OCI-LY1 (cell line): ENCODE results near the gene SLC2A9.

Experiments used
- H2AFZ ChIP-seq: fragments of 200-600 bp; sonication (generic), shearing (Covaris generic); 2 replicates; pipeline ENCODE4 v1.6.0; 2014; ENCODE audit warnings: antibody characterized with exemption, mild to moderate bottlenecking, low read length
- H3F3A ChIP-seq: fragments of 200-600 bp; sonication (generic), shearing (Covaris generic); 2 replicates; pipeline ENCODE4 v1.6.0; 2014; ENCODE audit warnings: mild to moderate bottlenecking, antibody characterized with exemption, low read length, moderate library complexity; ENCODE audit not compliant: insufficient read depth
- H3K27ac ChIP-seq: fragments of 200-600 bp; sonication (generic); 2 replicates; pipeline ENCODE4 v1.5.1; 2014; ENCODE audit warnings: low read length, mixed run types, mild to moderate bottlenecking, low read depth; ENCODE audit not compliant: poor library complexity, severe bottlenecking
- H3K27me3 ChIP-seq: fragments of 200-600 bp; sonication (generic); 2 replicates; pipeline ENCODE4 v1.6.0; 2014; ENCODE audit warnings: antibody characterized with exemption, mild to moderate bottlenecking, low read length, moderate library complexity; ENCODE audit not compliant: insufficient read depth
- H3K36me3 ChIP-seq: fragments of 200-600 bp; sonication (generic); 2 replicates; pipeline ENCODE4 v1.6.1; 2014; ENCODE audit warnings: mild to moderate bottlenecking, antibody characterized with exemption, low read length, moderate library complexity, mixed read lengths; ENCODE audit not compliant: insufficient read depth
- H3K4me1 ChIP-seq: fragments of 200-600 bp; sonication (generic); 2 replicates; pipeline ENCODE4 v1.5.1; 2014; ENCODE audit warnings: mild to moderate bottlenecking, low read length, moderate library complexity; ENCODE audit not compliant: insufficient read depth, severe bottlenecking
- H3K4me2 ChIP-seq: fragments of 200-600 bp; sonication (generic), shearing (Covaris generic); 2 replicates; pipeline ENCODE4 v1.6.1; 2014; ENCODE audit warnings: low read length
- H3K4me3 ChIP-seq: fragments of 200-600 bp; sonication (generic); 2 replicates; pipeline ENCODE4 v1.5.1; 2014; ENCODE audit warnings: low read length, low read depth, mild to moderate bottlenecking, mixed read lengths; ENCODE audit not compliant: poor library complexity, severe bottlenecking
- H3K79me2 ChIP-seq: fragments of 200-600 bp; shearing (Covaris generic); 2 replicates; pipeline ENCODE4 v1.6.1; 2016; ENCODE audit warnings: mixed run types, low read length, mixed read lengths; ENCODE audit not compliant: insufficient read depth
- H3K9ac ChIP-seq: fragments of 200-600 bp; sonication (generic), shearing (Covaris generic); 2 replicates; pipeline ENCODE4 v1.6.1; 2014; ENCODE audit warnings: mild to moderate bottlenecking, low read length, mixed read lengths
- H3K9me2 ChIP-seq: fragments of 200-600 bp; sonication (generic), shearing (Covaris generic); 2 replicates; pipeline ENCODE4 v1.6.1; 2014; ENCODE audit warnings: low read depth, mild to moderate bottlenecking, low read length, mixed read lengths
- H3K9me3 ChIP-seq: fragments of 200-600 bp; shearing (Covaris generic); 2 replicates; pipeline ENCODE4 v1.6.1; 2014; ENCODE audit warnings: low read length, mixed read lengths
- H4K20me1 ChIP-seq: fragments of 200-600 bp; sonication (generic), shearing (Covaris generic); 2 replicates; pipeline ENCODE4 v1.6.0; 2016; ENCODE audit warnings: mild to moderate bottlenecking, low read length; ENCODE audit not compliant: insufficient read depth
- EZH2 ChIP-seq: fragments of 200-600 bp; sonication (generic), shearing (Covaris generic); IDR thresholded peaks from 2 replicates; pipeline ENCODE4 v1.8.0; 2017; ENCODE audit warnings: borderline replicate concordance, mixed run types, mild to moderate bottlenecking, antibody characterized with exemption, low read length, moderate library complexity, mixed read lengths
- TF ChIP-seq, protein P1 (sequence below): fragments of 200-600 bp; sonication (generic), shearing (Covaris generic); IDR thresholded peaks from 2 replicates; pipeline ENCODE4 v1.5.1; 2017; ENCODE audit warnings: mild to moderate bottlenecking, antibody characterized with exemption, low read length, moderate library complexity, mixed read lengths

SLC2A9 gene

GRCh38 chr4:10008609-10009005 lies 12.7 kb downstream of the SLC2A9 start:
- no peak overlapping the region for H2AFZ ChIP-seq
- no peaks in the 10 kb centered on the region for H3K27me3 ChIP-seq
- H3K4me2 ChIP-seq = no peak overlapping the region
- no peaks in the 10 kb centered on the region for H3K9me3 ChIP-seq
- no peaks in the 10 kb centered on the region for H4K20me1 ChIP-seq
- TF ChIP-seq, protein P1, sequence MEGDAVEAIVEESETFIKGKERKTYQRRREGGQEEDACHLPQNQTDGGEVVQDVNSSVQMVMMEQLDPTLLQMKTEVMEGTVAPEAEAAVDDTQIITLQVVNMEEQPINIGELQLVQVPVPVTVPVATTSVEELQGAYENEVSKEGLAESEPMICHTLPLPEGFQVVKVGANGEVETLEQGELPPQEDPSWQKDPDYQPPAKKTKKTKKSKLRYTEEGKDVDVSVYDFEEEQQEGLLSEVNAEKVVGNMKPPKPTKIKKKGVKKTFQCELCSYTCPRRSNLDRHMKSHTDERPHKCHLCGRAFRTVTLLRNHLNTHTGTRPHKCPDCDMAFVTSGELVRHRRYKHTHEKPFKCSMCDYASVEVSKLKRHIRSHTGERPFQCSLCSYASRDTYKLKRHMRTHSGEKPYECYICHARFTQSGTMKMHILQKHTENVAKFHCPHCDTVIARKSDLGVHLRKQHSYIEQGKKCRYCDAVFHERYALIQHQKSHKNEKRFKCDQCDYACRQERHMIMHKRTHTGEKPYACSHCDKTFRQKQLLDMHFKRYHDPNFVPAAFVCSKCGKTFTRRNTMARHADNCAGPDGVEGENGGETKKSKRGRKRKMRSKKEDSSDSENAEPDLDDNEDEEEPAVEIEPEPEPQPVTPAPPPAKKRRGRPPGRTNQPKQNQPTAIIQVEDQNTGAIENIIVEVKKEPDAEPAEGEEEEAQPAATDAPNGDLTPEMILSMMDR = no peak
- no peak for TF ChIP-seq EZH2
- H3K9me2 ChIP-seq = no peaks in the 10 kb centered on the region
- H3K36me3 ChIP-seq = no peaks in the 10 kb centered on the region
- H3F3A ChIP-seq = no peaks in the 10 kb centered on the region
- H3K4me1 ChIP-seq = no peaks in the 10 kb centered on the region
- no peak overlapping the region for H3K27ac ChIP-seq
- H3K9ac ChIP-seq = no peak overlapping the region
- no peaks in the 10 kb centered on the region for H3K79me2 ChIP-seq
- H3K4me3 ChIP-seq = no peak overlapping the region

GRCh38 chr4:10007793-10008608 lies 13.3 kb downstream of the SLC2A9 start:
- no peaks in the 10 kb centered on the region for H3F3A ChIP-seq
- no peaks in the 10 kb centered on the region for H3K9me3 ChIP-seq
- H3K27ac ChIP-seq = no peak overlapping the region
- no peaks in the 10 kb centered on the region for H3K4me1 ChIP-seq
- H3K27me3 ChIP-seq = no peaks in the 10 kb centered on the region
- TF ChIP-seq, protein P1 = no peak
- TF ChIP-seq EZH2 = no peak
- no peaks in the 10 kb centered on the region for H3K9me2 ChIP-seq
- no peak overlapping the region for H3K9ac ChIP-seq
- no peak overlapping the region for H3K4me2 ChIP-seq
- H3K36me3 ChIP-seq = no peaks in the 10 kb centered on the region
- H4K20me1 ChIP-seq = no peaks in the 10 kb centered on the region
- no peak overlapping the region for H3K4me3 ChIP-seq
- no peaks in the 10 kb centered on the region for H3K79me2 ChIP-seq
- H2AFZ ChIP-seq = no peak overlapping the region

DNA sequence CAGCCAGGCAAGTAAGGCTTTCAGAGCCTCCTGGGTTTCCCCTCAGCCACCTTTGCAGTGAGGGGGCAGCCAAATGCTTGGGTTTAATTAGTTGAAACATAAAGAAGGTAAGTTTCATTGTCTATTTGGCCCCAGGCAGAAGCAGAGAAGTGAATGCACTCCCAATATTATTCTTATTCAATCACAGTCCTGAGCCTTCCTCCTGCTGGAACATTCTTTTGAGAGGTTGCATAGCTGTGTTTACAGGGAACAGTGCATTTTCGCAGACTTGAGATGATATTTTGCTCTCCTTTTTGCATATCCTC lies 13.9 kb downstream of the SLC2A9 start:
- H2AFZ ChIP-seq = no peak overlapping the region
- H3K9ac ChIP-seq = no peak overlapping the region
- H3K36me3 ChIP-seq = no peaks in the 10 kb centered on the region
- no peak overlapping the region for H3K4me2 ChIP-seq
- H3K9me3 ChIP-seq = no peaks in the 10 kb centered on the region
- no peaks in the 10 kb centered on the region for H3K9me2 ChIP-seq
- no peaks in the 10 kb centered on the region for H3K79me2 ChIP-seq
- no peaks in the 10 kb centered on the region for H4K20me1 ChIP-seq
- H3K27ac ChIP-seq = no peak overlapping the region
- no peaks in the 10 kb centered on the region for H3K4me1 ChIP-seq
- no peaks in the 10 kb centered on the region for H3F3A ChIP-seq
- TF ChIP-seq, protein P1 = no peak
- no peak for TF ChIP-seq EZH2
- no peaks in the 10 kb centered on the region for H3K27me3 ChIP-seq
- H3K4me3 ChIP-seq = no peak overlapping the region
